Suprapubic skin (tissue), 3 donors: ENCODE results near the gene LPP.
A peak's percentile ranks its signal among the peaks of the same experiment; 100 is the strongest.

ENCODE experiments used
- POLR2A ChIP-seq, 2 donors: fragments of 450-650 bp; IDR thresholded peaks; one replicate each; pipeline ENCODE4 v1.6.1; 2017; ENCODE audit warnings: antibody characterized with exemption in 2 of 2, mild to moderate bottlenecking in 2 of 2, moderate library complexity in 2 of 2
- TF ChIP-seq, protein P1 (sequence below), 2 donors: fragments of 200-600 bp in 1 of 2; fragments of 450-650 bp in 1 of 2; sonication (generic) in 1 of 2; IDR thresholded peaks; one replicate each; pipeline ENCODE4 v1.5.1; 2016 to 2019; ENCODE audit warnings: antibody characterized with exemption in 2 of 2, mild to moderate bottlenecking in 1 of 2, moderate library complexity in 1 of 2

DNA sequence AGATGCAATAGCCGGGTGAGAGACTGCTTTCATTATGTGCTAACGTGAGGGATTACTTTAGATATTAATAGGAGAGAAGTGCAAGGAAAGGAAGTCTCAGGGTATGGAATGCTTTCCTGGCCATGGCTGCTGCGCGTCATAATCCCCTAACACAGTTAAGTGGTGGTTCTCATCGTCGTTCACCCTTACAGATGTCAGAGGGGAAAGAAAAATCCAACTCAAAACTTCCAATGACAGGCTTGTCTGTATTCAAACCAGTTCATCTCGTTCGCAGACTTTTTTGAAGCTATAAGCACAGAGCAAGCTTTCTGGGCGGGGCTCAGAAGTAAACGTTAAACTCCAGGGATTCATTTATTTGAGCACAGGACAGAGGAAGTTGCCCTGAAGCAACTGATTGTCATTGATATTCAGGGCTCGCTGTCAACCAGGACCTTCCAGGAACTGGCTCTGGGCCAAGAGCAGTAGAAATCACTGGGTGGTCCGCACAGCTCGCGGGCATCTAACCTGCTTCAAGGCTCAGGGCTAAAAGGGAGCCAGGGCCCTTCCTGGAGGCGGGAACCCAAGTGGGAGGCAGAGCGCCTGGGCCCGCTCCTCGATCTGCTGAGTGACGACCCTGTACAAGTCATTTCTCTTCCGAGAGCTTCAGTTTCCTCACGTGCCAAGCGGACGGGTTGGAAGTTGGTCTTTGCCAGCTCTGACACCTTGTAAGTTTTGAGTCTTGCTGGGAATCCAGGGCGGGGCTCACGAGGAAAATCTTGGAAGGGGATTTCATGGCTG is 1.1 kb upstream of the LPP start:
- TF ChIP-seq, protein P1, sequence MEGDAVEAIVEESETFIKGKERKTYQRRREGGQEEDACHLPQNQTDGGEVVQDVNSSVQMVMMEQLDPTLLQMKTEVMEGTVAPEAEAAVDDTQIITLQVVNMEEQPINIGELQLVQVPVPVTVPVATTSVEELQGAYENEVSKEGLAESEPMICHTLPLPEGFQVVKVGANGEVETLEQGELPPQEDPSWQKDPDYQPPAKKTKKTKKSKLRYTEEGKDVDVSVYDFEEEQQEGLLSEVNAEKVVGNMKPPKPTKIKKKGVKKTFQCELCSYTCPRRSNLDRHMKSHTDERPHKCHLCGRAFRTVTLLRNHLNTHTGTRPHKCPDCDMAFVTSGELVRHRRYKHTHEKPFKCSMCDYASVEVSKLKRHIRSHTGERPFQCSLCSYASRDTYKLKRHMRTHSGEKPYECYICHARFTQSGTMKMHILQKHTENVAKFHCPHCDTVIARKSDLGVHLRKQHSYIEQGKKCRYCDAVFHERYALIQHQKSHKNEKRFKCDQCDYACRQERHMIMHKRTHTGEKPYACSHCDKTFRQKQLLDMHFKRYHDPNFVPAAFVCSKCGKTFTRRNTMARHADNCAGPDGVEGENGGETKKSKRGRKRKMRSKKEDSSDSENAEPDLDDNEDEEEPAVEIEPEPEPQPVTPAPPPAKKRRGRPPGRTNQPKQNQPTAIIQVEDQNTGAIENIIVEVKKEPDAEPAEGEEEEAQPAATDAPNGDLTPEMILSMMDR (IDR thresholded peaks at IDR 0.05), result no peak
- TF ChIP-seq POLR2A (IDR thresholded peaks at IDR 0.05), result peak in 1 of 2 donors; percentile 26
